ENCODE data around the gene ME3. TPM values are rescaled to one million over a fixed set of nuclear protein-coding genes. Genes with fewer than 3 reads are reported as not detected.

ME3 gene
- polyA plus RNA-seq, 1 experiment = 15.8 TPM

DNA sequence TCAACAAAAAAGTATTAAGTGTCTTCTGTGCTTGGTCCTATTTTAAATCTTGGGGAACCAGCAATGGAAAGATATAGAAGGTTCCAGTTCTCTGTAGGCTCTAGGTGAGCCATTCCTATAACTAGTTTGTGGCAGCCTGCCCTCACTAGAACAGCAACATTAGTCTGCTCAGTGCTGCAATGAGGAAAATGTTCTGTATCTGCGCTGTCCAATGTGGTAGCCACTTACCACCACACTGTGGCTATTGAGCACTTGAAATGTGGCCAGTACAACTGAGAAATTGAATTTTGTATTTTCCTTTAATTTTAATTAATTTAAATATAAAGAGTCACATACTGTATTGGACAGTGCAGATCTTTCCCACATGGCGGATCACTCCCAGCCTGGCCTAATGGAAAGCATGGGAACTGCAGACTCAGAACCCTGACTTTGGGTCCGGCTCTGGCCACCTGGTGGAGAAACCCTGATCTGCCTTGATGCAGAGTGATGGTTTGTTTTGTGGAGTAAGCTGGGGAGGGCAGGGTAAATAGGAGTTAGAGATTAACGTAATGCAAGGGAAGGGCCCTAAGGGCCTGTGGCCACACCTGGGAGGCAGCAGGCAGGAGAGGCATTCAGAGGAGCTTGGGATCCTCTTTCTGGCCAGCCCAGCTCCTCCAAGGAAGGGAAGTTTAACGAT lies 101.0 kb downstream of the ME3 start:
- ChIA-PET POLR2A (no interaction called here), CTCF (interaction anchor here (1.4 kb wide), 1 partner anchor 37 kb away, joined by 4 read pairs; no protein-coding TSS in a partner anchor)
- Histone ChIP-seq H3K4me3 (ENCODE audit: low read depth, low read length) (no peak overlapping the region), H3K36me3 (ENCODE audit: control insufficient read depth, insufficient read depth, low read length) (no peaks in the 10 kb centered on the region), H3K27me3 (ENCODE audit: control insufficient read depth, insufficient read depth, low read length) (no peaks in the 10 kb centered on the region)
- no peak for DNase-seq (ENCODE audit: low read depth)
- TF ChIP-seq, protein P1, sequence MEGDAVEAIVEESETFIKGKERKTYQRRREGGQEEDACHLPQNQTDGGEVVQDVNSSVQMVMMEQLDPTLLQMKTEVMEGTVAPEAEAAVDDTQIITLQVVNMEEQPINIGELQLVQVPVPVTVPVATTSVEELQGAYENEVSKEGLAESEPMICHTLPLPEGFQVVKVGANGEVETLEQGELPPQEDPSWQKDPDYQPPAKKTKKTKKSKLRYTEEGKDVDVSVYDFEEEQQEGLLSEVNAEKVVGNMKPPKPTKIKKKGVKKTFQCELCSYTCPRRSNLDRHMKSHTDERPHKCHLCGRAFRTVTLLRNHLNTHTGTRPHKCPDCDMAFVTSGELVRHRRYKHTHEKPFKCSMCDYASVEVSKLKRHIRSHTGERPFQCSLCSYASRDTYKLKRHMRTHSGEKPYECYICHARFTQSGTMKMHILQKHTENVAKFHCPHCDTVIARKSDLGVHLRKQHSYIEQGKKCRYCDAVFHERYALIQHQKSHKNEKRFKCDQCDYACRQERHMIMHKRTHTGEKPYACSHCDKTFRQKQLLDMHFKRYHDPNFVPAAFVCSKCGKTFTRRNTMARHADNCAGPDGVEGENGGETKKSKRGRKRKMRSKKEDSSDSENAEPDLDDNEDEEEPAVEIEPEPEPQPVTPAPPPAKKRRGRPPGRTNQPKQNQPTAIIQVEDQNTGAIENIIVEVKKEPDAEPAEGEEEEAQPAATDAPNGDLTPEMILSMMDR (IDR thresholded peaks at IDR 0.05; ENCODE audit: insufficient read depth, low read depth, low read length) = 0 out of 2 replicates have a peak, but pooled peaks have one; percentile 10

DNA sequence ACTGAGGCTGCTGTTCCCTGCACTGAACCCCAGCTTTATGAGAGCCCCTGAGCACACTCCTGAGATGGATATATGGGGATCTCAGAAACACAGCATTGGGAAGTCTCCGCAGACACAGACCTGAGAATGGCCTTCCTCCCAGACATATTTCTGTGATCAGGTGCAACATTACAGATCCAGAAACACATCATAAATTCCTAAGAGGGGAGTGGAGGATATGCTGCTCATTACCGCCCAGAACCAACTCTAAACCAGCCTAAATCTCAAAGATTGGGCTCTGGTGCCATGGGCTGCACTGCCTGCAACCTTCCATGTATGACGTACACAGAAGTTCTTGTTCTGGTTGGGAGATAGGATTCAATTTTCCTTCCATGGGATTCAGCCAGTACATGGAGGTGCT lies 102.0 kb downstream of the ME3 start:
- POLR2A ChIA-PET = no interaction called here
- CTCF ChIA-PET = interaction anchor here (0.9 to 1.9 kb wide), 2 partner anchors 11 to 15 kb away, joined by 3 to 10 read pairs; no protein-coding TSS in a partner anchor
- TF ChIP-seq, protein P1 (IDR thresholded peaks at IDR 0.05; ENCODE audit: insufficient read depth, low read depth, low read length) = no peak

DNA sequence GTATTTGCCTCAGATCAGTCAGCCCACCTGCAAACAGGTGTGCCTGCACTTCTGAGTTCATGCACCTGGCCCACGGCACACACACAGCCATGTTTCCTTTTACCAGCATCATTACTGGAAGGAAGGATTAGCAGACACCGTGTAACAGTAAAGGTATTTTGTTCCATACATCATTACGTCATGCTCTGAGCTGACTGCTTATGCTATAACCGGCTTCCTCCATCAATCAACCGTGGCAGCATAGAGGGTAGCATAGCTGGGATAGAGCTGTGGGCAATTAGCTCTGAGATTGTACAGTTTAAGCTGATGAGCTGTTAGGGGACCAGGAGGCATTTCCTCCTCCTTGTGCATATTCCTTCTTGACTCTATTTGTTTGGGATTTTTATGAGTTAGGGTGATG lies 102.4 kb downstream of the ME3 start:
- ChIA-PET CTCF (interaction anchor here (0.9 to 1.9 kb wide), 3 partner anchors 11 to 20 kb away, joined by 3 to 10 read pairs (median 4); no protein-coding TSS in a partner anchor), POLR2A (no interaction called here)
- H3K27me3 ChIP-seq (ENCODE audit: control insufficient read depth, insufficient read depth, low read length) = no peaks in the 10 kb centered on the region
- no peaks in the 10 kb centered on the region for H3K36me3 ChIP-seq (ENCODE audit: control insufficient read depth, insufficient read depth, low read length)
- DNase-seq (ENCODE audit: low read depth) = no peak
- no peak overlapping the region for H3K4me3 ChIP-seq (ENCODE audit: low read depth, low read length)
- TF ChIP-seq, protein P1 (IDR thresholded peaks at IDR 0.05; ENCODE audit: insufficient read depth, low read depth, low read length) = no peak

More for the DNA sequence above, 102.0 kb downstream of the ME3 start:
- no peaks in the 10 kb centered on the region for H3K36me3 ChIP-seq (ENCODE audit: control insufficient read depth, insufficient read depth, low read length)
- H3K27me3 ChIP-seq (ENCODE audit: control insufficient read depth, insufficient read depth, low read length) = no peaks in the 10 kb centered on the region
- no peak overlapping the region for H3K4me3 ChIP-seq (ENCODE audit: low read depth, low read length)
- DNase-seq (ENCODE audit: low read depth) = no peak

DNA sequence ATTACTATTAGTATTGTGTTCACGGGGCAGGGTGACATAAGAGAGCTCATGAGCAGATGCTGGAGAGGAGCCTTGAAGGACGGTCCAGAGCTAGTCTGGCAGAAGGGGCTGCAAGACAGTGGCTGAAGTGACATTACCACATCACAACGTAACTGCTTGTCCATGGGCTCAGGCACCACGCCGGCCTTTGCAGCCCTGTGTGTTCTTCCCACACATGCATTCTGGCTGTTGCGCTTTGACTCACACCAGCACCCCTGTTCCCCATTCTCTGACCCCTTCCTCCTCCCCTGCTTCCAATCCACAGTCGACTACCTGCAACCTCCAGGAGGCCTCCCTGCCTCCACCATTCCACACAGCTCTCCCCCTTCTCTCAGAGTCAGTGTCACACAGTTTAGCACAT lies 103.3 kb downstream of the ME3 start:
- POLR2A ChIA-PET = no interaction called here
- Histone ChIP-seq H3K4me3 (ENCODE audit: low read depth, low read length) (no peak overlapping the region), H3K36me3 (ENCODE audit: control insufficient read depth, insufficient read depth, low read length) (no peaks in the 10 kb centered on the region), H3K27me3 (ENCODE audit: control insufficient read depth, insufficient read depth, low read length) (no peaks in the 10 kb centered on the region)
- CTCF ChIA-PET = interaction anchor here (1.4 to 1.9 kb wide), 2 partner anchors 10 to 19 kb away, joined by 4 to 10 read pairs; no protein-coding TSS in a partner anchor
- no peak for DNase-seq (ENCODE audit: low read depth)
- TF ChIP-seq, protein P1 (IDR thresholded peaks at IDR 0.05; ENCODE audit: insufficient read depth, low read depth, low read length) = no peak

DNA sequence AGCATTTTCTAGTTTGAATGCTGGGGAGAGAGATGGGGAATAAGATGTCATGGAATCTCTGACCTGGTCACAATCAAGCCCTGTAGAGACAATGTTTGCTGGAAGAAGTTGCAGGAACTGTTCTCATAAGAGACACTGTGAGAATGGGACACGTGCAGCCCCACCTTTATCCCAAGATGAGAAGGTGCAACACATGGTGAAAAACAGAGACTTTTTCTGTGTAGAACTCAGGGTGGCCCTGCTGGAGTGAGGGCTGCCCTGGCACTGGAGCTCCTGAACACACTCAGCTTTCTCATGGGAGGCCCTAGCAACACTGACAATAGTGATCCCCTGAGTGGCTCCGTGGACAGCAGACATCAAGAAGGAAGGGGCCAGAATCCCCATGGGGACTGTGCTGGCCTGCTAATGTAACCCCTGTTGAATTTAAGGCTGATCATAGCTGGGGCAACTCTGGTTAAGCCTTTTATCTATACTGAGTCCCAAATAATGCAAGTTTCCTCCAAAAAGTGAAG lies 106.6 kb downstream of the ME3 start:
- Histone ChIP-seq H3K27me3 (ENCODE audit: control insufficient read depth, insufficient read depth, low read length) (no peaks in the 10 kb centered on the region), H3K4me3 (ENCODE audit: low read depth, low read length) (no peak overlapping the region), H3K36me3 (ENCODE audit: control insufficient read depth, insufficient read depth, low read length) (no peaks in the 10 kb centered on the region)
- ChIA-PET POLR2A (no interaction called here), CTCF (interaction anchor here (0.6 kb wide), 1 partner anchor 9 kb away, joined by 3 read pairs; no protein-coding TSS in a partner anchor)
- no peak for DNase-seq (ENCODE audit: low read depth)
- TF ChIP-seq, protein P1 (IDR thresholded peaks at IDR 0.05; ENCODE audit: insufficient read depth, low read depth, low read length) = no peak
